ENCODE results near the gene MGAT4C. TPM values are rescaled to one million over a fixed set of nuclear protein-coding genes. Genes with fewer than 3 reads are reported as not detected.
"Not testable (repeated sequence)": the region's sequence is repeated elsewhere in the genome, so short reads cannot be mapped to it uniquely, and the experiment has no call there.

Gene MGAT4C
- total RNA-seq = 1 to 10 TPM in 1 of 4 donors, under 1 TPM in 3; under 0.01 to 4.5 (median 0.11) TPM

DNA sequence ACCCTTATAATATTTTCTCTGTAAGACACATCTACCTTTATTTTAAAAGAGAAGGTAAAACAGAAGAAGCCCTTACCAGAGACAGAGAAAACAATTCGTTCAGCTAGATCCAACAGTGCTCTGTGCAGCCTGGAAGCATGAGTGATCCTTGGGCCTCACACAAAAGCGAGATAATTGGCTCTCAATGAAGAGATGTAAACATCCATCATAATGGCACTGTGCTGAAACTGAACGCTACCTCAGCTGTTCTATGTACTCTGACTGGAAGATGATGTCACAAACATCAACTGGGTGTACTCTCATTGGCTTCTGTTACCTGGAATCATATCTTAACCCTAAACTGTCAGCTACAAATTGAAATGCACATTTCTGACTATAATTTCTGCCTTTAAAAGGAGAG is at the start of gene MGAT4C:
Gene MGAT4C, minus strand, starts transcription at position 229 of the 400 bp plus-strand sequence.
- DNase-seq (ENCODE audit: low spot score) = no peak
- peak; percentile 66 for ATAC-seq (ENCODE audit: low FRiP score)
- TF ChIP-seq, protein P1, sequence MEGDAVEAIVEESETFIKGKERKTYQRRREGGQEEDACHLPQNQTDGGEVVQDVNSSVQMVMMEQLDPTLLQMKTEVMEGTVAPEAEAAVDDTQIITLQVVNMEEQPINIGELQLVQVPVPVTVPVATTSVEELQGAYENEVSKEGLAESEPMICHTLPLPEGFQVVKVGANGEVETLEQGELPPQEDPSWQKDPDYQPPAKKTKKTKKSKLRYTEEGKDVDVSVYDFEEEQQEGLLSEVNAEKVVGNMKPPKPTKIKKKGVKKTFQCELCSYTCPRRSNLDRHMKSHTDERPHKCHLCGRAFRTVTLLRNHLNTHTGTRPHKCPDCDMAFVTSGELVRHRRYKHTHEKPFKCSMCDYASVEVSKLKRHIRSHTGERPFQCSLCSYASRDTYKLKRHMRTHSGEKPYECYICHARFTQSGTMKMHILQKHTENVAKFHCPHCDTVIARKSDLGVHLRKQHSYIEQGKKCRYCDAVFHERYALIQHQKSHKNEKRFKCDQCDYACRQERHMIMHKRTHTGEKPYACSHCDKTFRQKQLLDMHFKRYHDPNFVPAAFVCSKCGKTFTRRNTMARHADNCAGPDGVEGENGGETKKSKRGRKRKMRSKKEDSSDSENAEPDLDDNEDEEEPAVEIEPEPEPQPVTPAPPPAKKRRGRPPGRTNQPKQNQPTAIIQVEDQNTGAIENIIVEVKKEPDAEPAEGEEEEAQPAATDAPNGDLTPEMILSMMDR (IDR thresholded peaks at IDR 0.05) = no peak

DNA sequence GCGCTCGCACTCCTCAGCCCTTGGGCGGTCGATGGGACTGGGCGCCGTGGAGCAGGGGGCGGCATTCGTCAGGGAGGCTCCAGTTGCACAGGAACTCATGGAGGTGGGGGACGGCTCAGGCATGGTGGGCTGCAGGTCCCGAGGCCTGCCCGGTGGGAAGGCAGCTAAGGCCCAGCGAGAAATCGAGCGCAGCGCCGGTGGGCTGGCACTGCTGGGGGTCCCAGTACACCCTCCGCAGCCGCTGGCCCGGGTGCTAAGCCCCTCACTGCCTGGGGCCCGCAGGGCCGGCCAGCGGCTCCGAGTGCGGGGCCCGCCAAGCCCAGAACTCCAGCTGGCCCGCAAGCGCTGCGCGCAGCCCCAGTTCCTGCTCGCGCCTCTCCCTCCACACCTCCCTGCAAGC is 40.2 kb upstream of the MGAT4C start:
- not testable (repeated sequence) for DNase-seq (ENCODE audit: low spot score); ATAC-seq (ENCODE audit: low FRiP score)

DNA sequence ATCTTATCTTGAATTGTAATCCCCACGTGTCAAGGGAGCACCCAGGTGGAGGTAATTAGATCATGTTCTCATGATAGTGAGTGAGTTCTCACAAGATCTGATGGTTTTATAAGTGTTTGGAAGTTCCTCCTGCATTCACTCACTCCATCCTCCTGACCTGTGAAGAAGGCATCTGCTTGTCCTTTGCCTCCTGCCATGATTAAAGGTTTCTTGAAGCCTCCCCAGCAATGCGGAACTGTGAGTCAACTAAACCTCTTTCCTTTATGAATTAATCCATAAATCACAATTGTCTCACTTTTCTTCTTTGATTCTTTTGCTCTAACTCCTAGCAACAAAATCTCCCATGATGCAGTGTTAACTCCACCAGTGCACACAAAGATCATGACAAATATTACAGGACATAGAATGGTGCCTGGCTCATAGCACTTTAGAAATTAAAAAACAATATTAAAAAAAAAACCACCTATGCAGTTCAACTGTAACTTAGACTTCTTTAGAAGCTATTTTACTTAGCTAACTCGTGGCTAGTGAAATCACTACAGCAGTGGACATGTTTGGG is 37.6 kb upstream of the MGAT4C start:
- TF ChIP-seq, protein P1 (IDR thresholded peaks at IDR 0.05) = no peak
- ATAC-seq (ENCODE audit: low FRiP score) = no peak
- DNase-seq (ENCODE audit: low spot score) = no peak

DNA sequence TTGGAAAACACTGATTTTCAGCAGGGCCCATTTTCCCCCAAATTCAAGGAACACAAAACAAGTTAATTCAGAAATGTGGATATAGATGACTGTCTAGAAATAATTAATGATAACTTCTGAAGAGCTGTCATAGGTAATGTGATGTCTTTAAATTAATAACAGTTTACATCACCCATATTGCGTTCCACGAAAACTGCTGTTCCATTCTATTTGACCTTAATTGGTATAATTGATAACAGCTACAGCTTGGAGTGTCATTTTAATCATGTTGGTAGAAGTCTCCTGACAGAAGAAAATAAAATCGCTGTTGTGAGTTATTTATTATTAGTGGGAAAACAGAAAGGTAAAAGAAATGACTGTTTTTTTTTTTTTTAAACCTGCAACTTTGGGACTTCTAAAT is 36.3 kb upstream of the MGAT4C start:
- ATAC-seq (ENCODE audit: low FRiP score) (no peak), DNase-seq (ENCODE audit: low spot score) (no peak)
- TF ChIP-seq, protein P1 (IDR thresholded peaks at IDR 0.05) = no peak

DNA sequence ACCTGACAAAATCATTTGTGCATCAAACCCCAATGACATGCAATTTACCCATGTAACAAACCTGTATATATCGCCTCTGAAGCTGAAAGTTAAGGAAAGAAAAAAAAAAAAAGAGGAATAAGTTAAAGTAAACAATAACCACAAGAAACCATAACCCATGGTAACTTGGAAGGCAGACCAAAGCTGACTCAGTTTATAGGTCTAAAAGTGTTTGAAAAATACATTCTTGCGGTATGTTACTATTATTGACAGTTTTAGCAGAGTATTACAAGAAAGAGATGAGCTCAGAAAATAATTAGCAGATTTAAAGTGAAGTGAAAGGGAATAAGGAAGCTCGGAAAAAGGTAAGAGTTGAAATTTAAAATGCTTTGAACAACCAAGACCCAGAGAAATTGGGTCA is 34.4 kb upstream of the MGAT4C start:
- ATAC-seq (ENCODE audit: low FRiP score) (no peak), DNase-seq (ENCODE audit: low spot score) (no peak)
- TF ChIP-seq, protein P1 (IDR thresholded peaks at IDR 0.05) = no peak

DNA sequence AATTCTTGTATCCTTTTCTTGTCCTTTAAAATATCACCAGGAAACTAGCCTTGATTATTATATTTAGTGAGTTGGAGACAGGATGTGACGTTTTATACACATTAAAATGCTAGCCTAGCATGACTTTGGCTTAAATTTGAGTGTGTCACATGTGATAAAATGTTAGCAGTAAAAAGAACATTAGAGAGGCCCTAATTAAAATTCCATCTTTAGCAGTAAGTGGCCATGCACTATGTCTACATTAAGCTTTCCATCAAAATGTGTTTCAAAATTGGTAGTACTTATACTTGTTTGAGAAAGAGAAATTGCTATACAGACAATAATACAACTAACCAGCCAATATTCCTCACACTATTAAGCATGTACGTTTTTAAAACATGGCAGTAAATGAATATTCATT is 29.9 kb upstream of the MGAT4C start:
- ATAC-seq (ENCODE audit: low FRiP score) (no peak), DNase-seq (ENCODE audit: low spot score) (no peak)
- TF ChIP-seq, protein P1 (IDR thresholded peaks at IDR 0.05) = no peak

DNA sequence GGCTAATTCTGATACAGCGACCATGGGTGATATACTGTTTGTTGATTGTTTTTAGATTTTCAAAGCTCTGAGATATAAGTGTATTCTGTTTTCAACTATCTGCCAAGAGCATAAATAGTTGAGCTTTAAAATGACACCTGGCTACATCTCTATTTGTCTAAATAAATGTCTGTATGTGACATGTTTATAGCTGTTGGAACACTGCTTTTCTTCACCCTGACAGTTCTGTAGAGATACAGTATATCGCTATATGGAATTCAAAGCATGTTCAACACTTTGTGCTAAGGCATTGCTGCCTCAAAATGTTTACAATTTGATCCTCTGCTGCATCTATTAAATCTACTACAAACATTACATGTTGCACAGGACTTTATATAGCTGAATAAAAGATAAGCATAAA is 27.4 kb upstream of the MGAT4C start:
- ATAC-seq (ENCODE audit: low FRiP score) (no peak), DNase-seq (ENCODE audit: low spot score) (no peak)
- TF ChIP-seq, protein P1 (IDR thresholded peaks at IDR 0.05) = no peak

Data from omental fat pad (tissue), 4 donors.